Measurements from ENCODE around the gene TMEM168. TPM values are rescaled to one million over a fixed set of nuclear protein-coding genes. Genes with fewer than 3 reads are reported as not detected.
"Not testable (repeated sequence)": the region's sequence is repeated elsewhere in the genome, so short reads cannot be mapped to it uniquely, and the experiment has no call there.

The TMEM168 gene, protein sequence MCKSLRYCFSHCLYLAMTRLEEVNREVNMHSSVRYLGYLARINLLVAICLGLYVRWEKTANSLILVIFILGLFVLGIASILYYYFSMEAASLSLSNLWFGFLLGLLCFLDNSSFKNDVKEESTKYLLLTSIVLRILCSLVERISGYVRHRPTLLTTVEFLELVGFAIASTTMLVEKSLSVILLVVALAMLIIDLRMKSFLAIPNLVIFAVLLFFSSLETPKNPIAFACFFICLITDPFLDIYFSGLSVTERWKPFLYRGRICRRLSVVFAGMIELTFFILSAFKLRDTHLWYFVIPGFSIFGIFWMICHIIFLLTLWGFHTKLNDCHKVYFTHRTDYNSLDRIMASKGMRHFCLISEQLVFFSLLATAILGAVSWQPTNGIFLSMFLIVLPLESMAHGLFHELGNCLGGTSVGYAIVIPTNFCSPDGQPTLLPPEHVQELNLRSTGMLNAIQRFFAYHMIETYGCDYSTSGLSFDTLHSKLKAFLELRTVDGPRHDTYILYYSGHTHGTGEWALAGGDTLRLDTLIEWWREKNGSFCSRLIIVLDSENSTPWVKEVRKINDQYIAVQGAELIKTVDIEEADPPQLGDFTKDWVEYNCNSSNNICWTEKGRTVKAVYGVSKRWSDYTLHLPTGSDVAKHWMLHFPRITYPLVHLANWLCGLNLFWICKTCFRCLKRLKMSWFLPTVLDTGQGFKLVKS
- total RNA-seq = 10 to 100 TPM; 15.2 to 23.7 (median 18.3) TPM
- polyA plus RNA-seq = 10 to 100 TPM in 1 of 2 donors, 1 to 10 TPM in 1; 9.6 to 14.4 TPM
- long read RNA-seq, donor 1, full-length matches to known transcripts = 54 of 78 reads
- long read RNA-seq, donor 1, partial matches to known transcripts = 2 of 78 reads
- long read RNA-seq, donor 1, other reads (novel, unspliced or antisense) = 22 of 78 reads
- long read RNA-seq, donor 2, full-length matches to known transcripts = 41 of 67 reads
- long read RNA-seq, donor 2, partial matches to known transcripts = 1 of 67 reads
- long read RNA-seq, donor 2, other reads (novel, unspliced or antisense) = 25 of 67 reads
- long read RNA-seq, donor 3, full-length matches to known transcripts = 119 of 149 reads
- long read RNA-seq, donor 3, partial matches to known transcripts = 9 of 149 reads
- long read RNA-seq, donor 3, other reads (novel, unspliced or antisense) = 21 of 149 reads

DNA sequence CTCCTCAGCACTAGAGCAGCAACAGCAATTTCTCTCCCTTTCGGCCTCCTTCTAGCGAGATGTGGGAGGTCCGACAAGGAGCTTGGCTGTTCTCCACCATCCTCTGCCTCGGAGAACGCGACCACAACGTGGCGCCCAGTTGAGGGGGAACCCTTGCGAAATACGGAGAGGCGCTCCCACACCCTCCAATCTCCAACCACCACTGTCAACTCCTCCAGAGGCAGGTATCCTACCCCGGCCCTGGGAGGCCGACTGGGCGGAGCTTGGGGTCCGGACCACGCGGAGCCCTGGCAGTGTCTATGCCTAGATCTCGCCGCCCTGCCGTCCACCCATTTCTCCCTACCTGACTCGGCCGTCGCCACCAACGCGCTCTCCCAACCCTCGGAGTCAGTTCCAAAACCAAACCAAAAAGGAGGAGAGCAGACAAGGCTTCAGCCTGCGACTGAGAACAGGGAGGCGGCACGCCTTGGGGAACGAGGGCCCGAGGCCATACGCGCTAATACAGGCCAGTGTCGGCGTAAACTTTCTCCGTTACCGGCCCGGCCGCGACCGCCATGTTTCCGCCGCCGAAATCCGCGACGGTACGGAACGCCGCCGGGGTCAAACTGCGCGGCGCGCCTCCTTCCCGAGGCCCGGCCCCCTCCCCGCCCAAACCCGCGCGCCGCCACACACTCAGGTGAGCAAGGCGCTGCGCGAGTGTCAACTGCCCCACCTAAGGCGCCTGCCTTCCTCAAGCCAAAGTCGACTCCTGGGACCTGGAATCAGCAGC is at the start of gene TMEM168:
TMEM168 (minus strand) TSS at position 577 of the 769 bp plus-strand sequence. CDS start 5,568 bp downstream, outside the sequence.
- 0% methylated on average over 67 of the region's 67 CpGs for WGBS, 2 donors
- intact Hi-C loops (cut with DNase I) = loop anchor here in 4 of 10 donors (10.0 kb wide), 2 partner anchors 325 to 1645 kb away; partner anchors contain the start of gene SMIM30 (in 3 of the 4)
- H3K4me3 ChIP-seq = peak within 1 kb of the TSS; percentile 64 to 99 (median 82)
- TF ChIP-seq, protein P1, sequence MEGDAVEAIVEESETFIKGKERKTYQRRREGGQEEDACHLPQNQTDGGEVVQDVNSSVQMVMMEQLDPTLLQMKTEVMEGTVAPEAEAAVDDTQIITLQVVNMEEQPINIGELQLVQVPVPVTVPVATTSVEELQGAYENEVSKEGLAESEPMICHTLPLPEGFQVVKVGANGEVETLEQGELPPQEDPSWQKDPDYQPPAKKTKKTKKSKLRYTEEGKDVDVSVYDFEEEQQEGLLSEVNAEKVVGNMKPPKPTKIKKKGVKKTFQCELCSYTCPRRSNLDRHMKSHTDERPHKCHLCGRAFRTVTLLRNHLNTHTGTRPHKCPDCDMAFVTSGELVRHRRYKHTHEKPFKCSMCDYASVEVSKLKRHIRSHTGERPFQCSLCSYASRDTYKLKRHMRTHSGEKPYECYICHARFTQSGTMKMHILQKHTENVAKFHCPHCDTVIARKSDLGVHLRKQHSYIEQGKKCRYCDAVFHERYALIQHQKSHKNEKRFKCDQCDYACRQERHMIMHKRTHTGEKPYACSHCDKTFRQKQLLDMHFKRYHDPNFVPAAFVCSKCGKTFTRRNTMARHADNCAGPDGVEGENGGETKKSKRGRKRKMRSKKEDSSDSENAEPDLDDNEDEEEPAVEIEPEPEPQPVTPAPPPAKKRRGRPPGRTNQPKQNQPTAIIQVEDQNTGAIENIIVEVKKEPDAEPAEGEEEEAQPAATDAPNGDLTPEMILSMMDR (IDR thresholded peaks at IDR 0.05) = peak in 2 of 9 donors; percentile 26
- H3K27me3 ChIP-seq = no peaks in the 10 kb centered on the region
- DNase-seq (peak; percentile 84 to 85), ATAC-seq (peak; percentile 91 to 96 (median 94))
- peak within 1 kb of the TSS; percentile 86 to 97 (median 91) for H3K27ac ChIP-seq
- H3K4me1 ChIP-seq = peaks cover 0 to 23% (median 18%) of the 10 kb centered on the region in 9 donors
- no peaks in the 10 kb centered on the region for H3K9me3 ChIP-seq
- H3K36me3 ChIP-seq = peaks cover 0 to 2% (median 0%) of the 10 kb centered on the region in 9 donors

DNA sequence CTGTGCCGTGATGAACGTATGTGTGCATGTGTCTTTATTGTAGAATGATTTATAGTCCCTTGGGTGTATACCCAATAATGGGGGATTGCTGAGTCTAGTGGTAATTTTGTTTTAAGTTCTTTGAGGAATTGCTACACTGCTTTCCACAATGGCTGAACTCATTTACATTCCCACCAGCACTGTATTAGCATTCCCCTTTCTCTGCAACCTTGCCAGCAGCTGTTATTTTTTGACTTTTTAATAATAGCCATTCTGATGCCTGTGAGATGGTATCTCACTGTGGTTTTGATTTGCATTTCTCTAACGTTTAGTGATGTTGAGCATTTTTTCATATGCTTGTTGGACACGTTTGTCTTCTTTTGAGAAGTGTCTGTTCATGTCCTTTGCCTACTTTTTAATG is 45.7 kb upstream of the TMEM168 start:
- WGBS, 2 donors = 85% methylated on average over 4 of the region's 4 CpGs
- H3K9me3 ChIP-seq; H3K27ac ChIP-seq; H3K4me1 ChIP-seq; H3K4me3 ChIP-seq; ATAC-seq; H3K27me3 ChIP-seq; DNase-seq; intact Hi-C loops (cut with DNase I): not testable (repeated sequence)
- peaks cover 0 to 15% (median 5%) of the 10 kb centered on the region in 9 donors for H3K36me3 ChIP-seq

DNA sequence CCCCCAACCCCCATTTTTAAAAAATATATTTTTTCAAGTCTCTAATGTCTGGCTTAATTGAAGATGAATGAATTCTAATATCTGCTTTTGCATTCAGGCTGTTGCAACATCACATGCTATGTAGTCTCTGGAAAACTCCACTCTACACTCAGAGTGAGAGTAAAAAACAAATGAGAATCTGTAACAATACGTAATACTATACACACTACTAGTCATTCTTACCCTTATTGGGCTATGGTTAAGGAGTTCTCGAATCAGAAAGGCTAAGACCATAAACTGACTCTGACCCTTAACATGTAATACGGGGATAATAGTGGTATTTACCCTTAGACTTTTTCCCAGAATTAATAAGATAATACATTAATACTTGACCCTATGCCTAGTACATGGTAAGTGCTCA is 42.9 kb upstream of the TMEM168 start:
- 96 to 98% methylated on average over 3 of the region's 3 CpGs for WGBS, 2 donors
- no peak for DNase-seq
- intact Hi-C loops (cut with DNase I) = no loop called here
- no peak for ATAC-seq
- Histone ChIP-seq H3K36me3 (peaks cover 0 to 43% (median 23%) of the 10 kb centered on the region in 9 donors), H3K27ac (no peak overlapping the region), H3K4me1 (no peaks in the 10 kb centered on the region), H3K27me3 (no peaks in the 10 kb centered on the region), H3K4me3 (no peak overlapping the region), H3K9me3 (peaks cover 0 to 26% (median 10%) of the 10 kb centered on the region in 11 donors)
- TF ChIP-seq, protein P1 (IDR thresholded peaks at IDR 0.05) = no peak

DNA sequence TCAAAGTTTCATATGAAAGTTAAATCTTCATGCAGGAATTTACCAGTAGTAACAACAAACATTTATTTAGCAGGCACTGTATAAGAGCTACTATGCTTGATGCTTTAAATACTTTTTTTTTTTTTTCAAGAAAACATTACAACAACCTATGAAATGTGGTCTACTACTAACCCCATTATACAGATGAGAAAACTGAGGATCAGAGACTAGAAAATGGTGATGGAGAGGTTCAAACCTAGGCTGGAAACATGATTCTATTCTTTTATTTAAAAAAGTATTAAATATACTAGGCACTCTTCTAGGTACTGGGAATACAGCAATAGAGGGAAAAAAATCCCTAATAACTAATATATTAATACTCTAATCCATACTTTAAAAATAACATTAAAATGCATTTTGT is 40.6 kb upstream of the TMEM168 start:
- ATAC-seq (no peak), DNase-seq (no peak)
- peaks cover 0 to 53% (median 23%) of the 10 kb centered on the region in 9 donors for H3K36me3 ChIP-seq
- H3K27ac ChIP-seq = no peak overlapping the region
- no peaks in the 10 kb centered on the region for H3K4me1 ChIP-seq
- TF ChIP-seq, protein P1 (IDR thresholded peaks at IDR 0.05) = no peak
- intact Hi-C loops (cut with DNase I) = no loop called here
- H3K27me3 ChIP-seq = no peaks in the 10 kb centered on the region
- H3K4me3 ChIP-seq = no peak overlapping the region
- H3K9me3 ChIP-seq = peaks cover 0 to 27% (median 12%) of the 10 kb centered on the region in 11 donors
